Left hindlimb (tissue), 1 donor: ENCODE measurements around the gene TCP11.

Source experiments
- DNase-seq: peaks from one replicate; pipeline ENCODE4 v3.0.0-alpha.2; 2018

Gene TCP11

GRCh38 chr6:35078896-35079295, 62.2 kb downstream of the TCP11 start:
- DNase-seq, result no peak

DNA sequence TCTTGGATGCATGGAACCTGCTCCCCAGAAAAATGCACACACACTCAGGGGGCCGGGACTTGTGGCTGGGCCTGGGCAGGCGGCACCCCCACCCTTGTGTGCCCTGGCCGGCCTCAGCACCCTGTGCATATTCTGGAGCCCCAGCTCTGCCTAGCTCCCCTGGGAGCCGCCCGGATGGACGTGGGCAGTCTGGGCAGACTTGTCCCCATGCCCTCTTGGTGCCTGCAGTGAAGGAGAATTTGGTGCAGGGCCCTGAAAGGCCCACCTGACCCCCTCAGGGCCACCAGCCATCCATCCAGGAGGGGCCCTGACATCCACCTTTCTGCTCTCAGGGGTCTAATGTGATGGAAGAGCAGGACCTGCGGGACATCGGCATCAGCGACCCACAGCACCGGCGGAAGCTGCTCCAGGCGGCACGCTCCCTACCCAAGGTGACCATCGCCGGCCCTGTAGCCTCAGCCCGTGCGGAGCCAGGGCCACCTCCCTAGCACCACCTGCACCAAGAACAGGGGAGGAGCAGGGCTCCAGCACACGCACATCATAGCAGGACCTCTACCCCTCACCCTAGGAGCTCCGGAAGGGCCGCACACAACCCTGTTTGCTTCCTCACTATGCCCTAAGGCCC, 62.8 kb downstream of the TCP11 start:
- no peak for DNase-seq

GRCh38 chr6:35077713-35078105, 63.4 kb downstream of the TCP11 start:
- no peak for DNase-seq

GRCh38 chr6:35076997-35077712, 64.0 kb downstream of the TCP11 start:
- DNase-seq, result no peak

- DNase-seq, result no peak
Observed at GRCh38 chr6:35073766-35074471, 67.2 kb downstream of the TCP11 start.

GRCh38 chr6:35073211-35073610, 67.9 kb downstream of the TCP11 start:
- DNase-seq, result no peak

GRCh38 chr6:35072698-35073055, 68.5 kb downstream of the TCP11 start:
- no peak for DNase-seq

DNA sequence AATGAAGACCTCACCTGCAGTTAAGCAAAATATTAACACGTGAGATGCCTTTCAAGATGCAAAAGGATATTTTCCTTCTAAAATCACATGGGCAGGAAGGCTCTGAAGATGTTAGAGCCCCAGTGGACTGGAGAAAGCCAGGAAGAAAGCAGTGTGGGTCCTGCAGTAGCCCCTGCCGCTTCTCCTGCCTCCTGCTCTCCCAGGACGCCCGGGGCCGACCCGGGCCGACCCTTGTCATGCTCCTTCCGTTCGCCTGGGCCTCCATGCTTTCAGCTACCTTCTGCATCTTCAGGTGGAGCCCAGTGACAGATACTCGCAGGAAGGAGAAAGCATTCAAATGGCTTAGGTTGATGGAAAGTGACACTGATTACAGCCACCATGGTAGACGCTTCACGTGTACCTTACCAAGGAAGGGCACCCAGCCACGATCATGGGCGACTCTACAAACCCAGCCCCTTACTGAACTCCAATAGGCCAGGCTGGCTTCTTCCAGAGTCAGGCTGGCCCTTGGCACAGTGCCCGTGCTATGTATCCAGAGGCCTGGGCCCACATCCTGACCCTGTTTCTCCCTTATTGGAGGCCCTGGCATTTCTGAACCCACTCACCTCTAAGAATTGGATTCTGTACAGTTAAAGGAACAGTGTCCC, 69.0 kb downstream of the TCP11 start:
- DNase-seq, result no peak

GRCh38 chr6:35071347-35071994, 69.7 kb downstream of the TCP11 start:
- no peak for DNase-seq

DNA sequence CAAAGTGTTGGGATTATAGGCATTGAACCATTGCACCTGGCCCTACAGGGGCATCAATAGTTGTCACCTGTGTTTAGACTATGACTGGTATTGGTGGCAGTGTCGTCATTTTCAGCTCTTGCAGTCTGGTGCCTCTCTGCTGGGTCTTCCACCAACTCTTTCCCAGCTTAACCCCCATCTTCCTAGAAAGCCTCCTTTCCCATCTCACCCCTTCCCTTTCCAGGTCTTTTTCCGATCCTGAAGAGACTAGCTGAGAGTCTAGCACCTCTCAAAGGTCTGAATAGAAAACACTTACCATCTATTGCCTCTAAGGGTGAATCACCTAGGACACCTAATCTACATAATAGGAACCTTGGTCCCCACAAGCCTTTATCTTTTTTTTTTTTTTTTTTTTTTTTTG, 71.0 kb downstream of the TCP11 start:
- no peak for DNase-seq

DNA sequence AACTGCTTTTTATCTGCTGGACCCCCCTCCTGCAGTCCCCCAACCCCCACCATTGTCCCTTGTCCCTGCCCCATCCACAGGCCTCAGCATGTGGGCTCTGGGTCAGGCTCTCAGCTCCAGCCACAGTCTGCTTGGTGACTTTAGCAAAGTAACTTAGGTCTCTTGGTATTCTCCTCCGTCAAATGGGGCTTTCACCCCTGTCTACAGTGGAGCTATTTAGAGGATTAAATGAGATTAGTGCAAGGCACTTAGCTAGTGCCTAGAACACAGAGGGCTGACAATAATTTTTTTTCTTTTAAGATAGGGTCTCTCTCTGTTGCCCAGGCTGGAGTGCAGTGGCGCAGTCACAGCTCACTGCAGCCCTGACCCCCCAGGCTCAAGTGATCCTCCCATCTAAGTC, 71.9 kb downstream of the TCP11 start:
- DNase-seq, result no peak

- no peak for DNase-seq
Observed at GRCh38 chr6:35068644-35069043, 72.5 kb downstream of the TCP11 start.

- DNase-seq, result no peak
Observed at GRCh38 chr6:35068206-35068605, 72.9 kb downstream of the TCP11 start.
